Mesothelial cell of epicardium (in vitro differentiated cells): ENCODE results near the gene GLIS2. TPM values are rescaled to one million over a fixed set of nuclear protein-coding genes. Genes with fewer than 3 reads are reported as not detected.

Source experiments
- DNase-seq, 2 experiments: peaks; one replicate each; pipeline ENCODE4 v3.0.0; 2021; ENCODE audit warnings: low spot score in 2 of 2; ENCODE audit not compliant: unreplicated experiment in 2 of 2
- H3K27ac Mint-ChIP-seq: 2 replicates; pipeline ENCODE4 v1.8.0; 2021; ENCODE audit warnings: mixed read lengths
- H3K27me3 Mint-ChIP-seq: 2 replicates; pipeline ENCODE4 v1.8.0; 2021; ENCODE audit warnings: low read depth, mixed read lengths
- H3K36me3 Mint-ChIP-seq: 2 replicates; pipeline ENCODE4 v1.8.0; 2021; ENCODE audit warnings: mixed read lengths
- H3K4me1 Mint-ChIP-seq: 2 replicates; pipeline ENCODE4 v1.8.0; 2021; ENCODE audit warnings: mixed read lengths
- H3K4me3 Mint-ChIP-seq: 2 replicates; pipeline ENCODE4 v1.8.0; 2021; ENCODE audit warnings: mild to moderate bottlenecking, moderate library complexity, mixed read lengths
- H3K9me3 Mint-ChIP-seq: 2 replicates; pipeline ENCODE4 v1.8.0; 2021; ENCODE audit warnings: mixed read lengths
- total RNA-seq: library from RNA; stranded (reverse); gene quantifications from 3 replicates; pipeline ENCODE4 v1.2.1, GENCODE V29; 2021
- TF ChIP-seq, protein P1 (sequence below): fragments of 200-600 bp; sonication (generic); IDR thresholded peaks from one replicate; pipeline ENCODE4 v1.5.0; 2021; ENCODE audit warnings: antibody characterized with exemption; ENCODE audit not compliant: unreplicated experiment

GLIS2 gene
- total RNA-seq, 1 donor from 2014 or later: 79.6 TPM

DNA sequence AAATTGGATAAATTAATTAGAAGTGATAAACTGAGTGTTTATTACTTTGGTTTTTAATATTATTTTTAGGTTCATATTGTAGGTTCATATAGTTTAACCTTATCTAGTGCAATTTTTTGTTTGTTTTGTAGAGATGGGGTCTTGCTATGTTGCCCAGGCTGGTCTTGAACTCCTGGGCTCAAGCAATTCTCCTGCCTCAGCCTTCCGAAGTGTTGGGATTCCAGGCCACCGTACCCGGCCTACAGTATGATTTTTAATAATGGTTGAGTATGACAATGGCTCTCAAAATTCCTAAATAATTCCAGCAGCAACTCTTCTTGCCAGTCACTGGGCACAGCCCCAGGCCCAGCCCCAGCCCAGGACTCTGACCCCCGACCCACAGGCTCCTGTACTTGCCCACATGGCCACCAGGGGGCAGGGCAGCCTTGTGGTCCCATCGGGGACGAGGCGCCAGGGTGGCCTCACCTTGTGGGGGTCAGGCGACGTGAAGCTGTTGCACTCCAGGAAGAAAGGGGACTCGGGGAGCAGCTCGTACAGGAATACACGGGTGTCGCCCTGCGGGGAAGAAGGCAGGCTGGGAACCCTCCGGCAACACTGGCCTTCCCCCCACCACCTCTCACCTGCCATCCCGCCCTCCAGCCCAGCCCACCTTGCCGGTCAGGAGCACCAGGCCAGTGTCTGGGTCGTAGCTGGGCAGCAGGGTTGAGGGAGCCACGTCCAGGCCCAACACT, 43.1 kb downstream of the GLIS2 start:
- TF ChIP-seq, protein P1, sequence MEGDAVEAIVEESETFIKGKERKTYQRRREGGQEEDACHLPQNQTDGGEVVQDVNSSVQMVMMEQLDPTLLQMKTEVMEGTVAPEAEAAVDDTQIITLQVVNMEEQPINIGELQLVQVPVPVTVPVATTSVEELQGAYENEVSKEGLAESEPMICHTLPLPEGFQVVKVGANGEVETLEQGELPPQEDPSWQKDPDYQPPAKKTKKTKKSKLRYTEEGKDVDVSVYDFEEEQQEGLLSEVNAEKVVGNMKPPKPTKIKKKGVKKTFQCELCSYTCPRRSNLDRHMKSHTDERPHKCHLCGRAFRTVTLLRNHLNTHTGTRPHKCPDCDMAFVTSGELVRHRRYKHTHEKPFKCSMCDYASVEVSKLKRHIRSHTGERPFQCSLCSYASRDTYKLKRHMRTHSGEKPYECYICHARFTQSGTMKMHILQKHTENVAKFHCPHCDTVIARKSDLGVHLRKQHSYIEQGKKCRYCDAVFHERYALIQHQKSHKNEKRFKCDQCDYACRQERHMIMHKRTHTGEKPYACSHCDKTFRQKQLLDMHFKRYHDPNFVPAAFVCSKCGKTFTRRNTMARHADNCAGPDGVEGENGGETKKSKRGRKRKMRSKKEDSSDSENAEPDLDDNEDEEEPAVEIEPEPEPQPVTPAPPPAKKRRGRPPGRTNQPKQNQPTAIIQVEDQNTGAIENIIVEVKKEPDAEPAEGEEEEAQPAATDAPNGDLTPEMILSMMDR: peak; percentile 99
- Mint-ChIP-seq H3K9me3 (no peaks in the 10 kb centered on the region), H3K4me3 (no peak overlapping the region), H3K36me3 (peaks cover 2% of the 10 kb centered on the region), H3K4me1 (no peaks in the 10 kb centered on the region), H3K27me3 (no peaks in the 10 kb centered on the region), H3K27ac (no peak overlapping the region)
- peak; percentile 59 to 84 for DNase-seq

GRCh38 chr16:4359914-4360313, 44.0 kb downstream of the GLIS2 start:
- TF ChIP-seq, protein P1: no peak
- Mint-ChIP-seq H3K4me1 (no peaks in the 10 kb centered on the region), H3K27ac (no peak overlapping the region), H3K27me3 (no peaks in the 10 kb centered on the region), H3K4me3 (no peak overlapping the region), H3K36me3 (peaks cover 2% of the 10 kb centered on the region), H3K9me3 (no peaks in the 10 kb centered on the region)
- DNase-seq: no peak

- TF ChIP-seq, protein P1: no peak
- H3K36me3 Mint-ChIP-seq: peaks cover 2% of the 10 kb centered on the region
- no peak overlapping the region for H3K4me3 Mint-ChIP-seq
- DNase-seq: no peak
- H3K27me3 Mint-ChIP-seq: no peaks in the 10 kb centered on the region
- H3K4me1 Mint-ChIP-seq: no peaks in the 10 kb centered on the region
- H3K27ac Mint-ChIP-seq: no peak overlapping the region
- no peaks in the 10 kb centered on the region for H3K9me3 Mint-ChIP-seq
Observed at GRCh38 chr16:4360538-4361021, 44.7 kb downstream of the GLIS2 start.

- TF ChIP-seq, protein P1: no peak
Observed at GRCh38 chr16:4361033-4361943, 45.4 kb downstream of the GLIS2 start.

DNA sequence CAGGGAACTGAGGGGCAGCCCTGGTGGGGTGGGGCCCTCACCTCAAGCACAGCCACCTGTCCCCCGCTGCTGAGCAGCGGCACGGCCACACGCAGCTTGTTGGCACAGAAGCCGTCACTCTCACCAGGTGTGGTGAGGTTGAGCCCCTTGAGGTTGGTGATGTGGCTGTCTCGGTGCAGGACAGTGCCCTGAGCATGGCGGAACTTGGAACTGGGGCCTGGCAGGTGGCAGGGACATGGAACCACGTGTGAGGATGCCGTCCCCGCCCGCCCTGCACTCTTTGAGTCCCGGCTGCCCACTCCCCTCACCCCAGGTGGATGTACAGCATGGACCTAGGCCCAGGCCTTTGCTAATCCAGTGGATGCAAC, 46.1 kb downstream of the GLIS2 start:
- TF ChIP-seq, protein P1: no peak
- Mint-ChIP-seq H3K27ac (no peak overlapping the region), H3K4me1 (no peaks in the 10 kb centered on the region), H3K4me3 (no peak overlapping the region), H3K36me3 (peaks cover 2% of the 10 kb centered on the region), H3K27me3 (no peaks in the 10 kb centered on the region), H3K9me3 (no peaks in the 10 kb centered on the region)
- no peak for DNase-seq

More at GRCh38 chr16:4361033-4361943, 45.4 kb downstream of the GLIS2 start:
- Mint-ChIP-seq H3K9me3 (no peaks in the 10 kb centered on the region), H3K36me3 (peaks cover 2% of the 10 kb centered on the region), H3K4me3 (no peak overlapping the region), H3K27ac (no peak overlapping the region), H3K4me1 (no peaks in the 10 kb centered on the region), H3K27me3 (no peaks in the 10 kb centered on the region)
- no peak for DNase-seq
